Measurements from ENCODE around the gene VEGFB. TPM values are rescaled to one million over a fixed set of nuclear protein-coding genes. Genes with fewer than 3 reads are reported as not detected.

The VEGFB gene
- total and polyA plus RNA-seq, 2 of the 8 experiments (the other 6 are each of a cell fraction or from before 2014, with no cell fraction given): 9.3 to 49.6 TPM

- Histone ChIP-seq H2BK20ac (ENCODE audit: low read length) (no peak overlapping the region), H3K4me2 (ENCODE audit: insufficient read depth in 1 of 2, low read depth in 2 of 2, low read length in 2 of 2) (no peak overlapping the region), H3K36me3 (ENCODE audit: control insufficient read depth in 2 of 4, insufficient read depth in 4 of 4, low read length in 3 of 4) (peaks cover 20 to 71% (median 35%) of the 10 kb centered on the region in 4 experiments), H3K23me2 (ENCODE audit: low read depth, low read length) (no peaks in the 10 kb centered on the region), H3K79me2 (ENCODE audit: control insufficient read depth in 1 of 2, insufficient read depth in 2 of 2, low read length in 2 of 2) (no peaks in the 10 kb centered on the region), H3K4me3 (ENCODE audit: extremely low read depth in 1 of 4, insufficient read depth in 2 of 4, low read depth in 3 of 4, low read length in 4 of 4) (no peak overlapping the region), H2BK120ac (replicated peaks; ENCODE audit: low read depth, low read length) (no peak overlapping the region), H3K18ac (ENCODE audit: extremely low read depth, low read length) (no peak overlapping the region), H3K27me3 (replicated peaks in 1 of 4; ENCODE audit: control insufficient read depth in 3 of 4, extremely low read depth in 1 of 4, insufficient read depth in 3 of 4, low read length in 3 of 4) (no peaks in the 10 kb centered on the region), H3K14ac (ENCODE audit: insufficient read length) (no peak overlapping the region), H3K9ac (replicated peaks in 1 of 4; ENCODE audit: extremely low read depth in 1 of 4, low read depth in 3 of 4, low read length in 3 of 4) (no peak overlapping the region), H3K23ac (ENCODE audit: insufficient read length) (no peak overlapping the region), H3K4ac (replicated peaks; ENCODE audit: insufficient read length, low read depth, low read length) (no peak overlapping the region), H2BK5ac (ENCODE audit: low read depth, low read length) (no peak overlapping the region), H2BK15ac (ENCODE audit: low read length) (no peak overlapping the region), H4K20me1 (replicated peaks in 1 of 2; ENCODE audit: control insufficient read depth in 1 of 2, insufficient read depth in 2 of 2, low read length in 2 of 2) (peaks cover 4 to 15% of the 10 kb centered on the region in 2 experiments), H3K56ac (replicated peaks; ENCODE audit: insufficient read length, low read depth, low read length) (peak overlapping the region; percentile 46), H4K91ac (replicated peaks; ENCODE audit: insufficient read length, low read length) (no peak overlapping the region), H4K8ac (ENCODE audit: extremely low read depth, insufficient read depth, low read length) (peak overlapping the region; percentile 71; the same call in 1 of the 2 replicates), H4K5ac (ENCODE audit: insufficient read length, low read depth, low read length) (no peak overlapping the region), H2AK5ac (ENCODE audit: low read depth, low read length) (no peak overlapping the region), H2BK12ac (ENCODE audit: low read depth, low read length) (no peak overlapping the region), H2AFZ (ENCODE audit: low read length) (no peak overlapping the region), H3K27ac (ENCODE audit: low read depth, low read length) (no peak overlapping the region), H3K4me1 (replicated peaks in 1 of 4; ENCODE audit: control insufficient read depth in 3 of 4, insufficient read depth in 4 of 4, low read length in 3 of 4) (peaks cover 0 to 10% (median 4%) of the 10 kb centered on the region in 4 experiments; a peak in 5 of 7 replicates), H3K79me1 (ENCODE audit: low read depth, low read length) (no peaks in the 10 kb centered on the region), H3K9me3 (ENCODE audit: insufficient read depth in 2 of 2, low read depth in 1 of 2, low read length in 1 of 2) (no peaks in the 10 kb centered on the region)
- ChIA-PET CTCF (ENCODE audit: partially characterized antibody) (interaction anchor here (0.5 to 8.5 kb wide), 10 partner anchors 8 to 706 kb away, joined by 3 to 102 read pairs (median 6); partner anchors contain the start of genes CATSPERZ, PLCB3 and PPP1R14B), POLR2A (ENCODE audit: partially characterized antibody) (interaction anchor here (0.6 to 11.9 kb wide), 5 partner anchors 7 to 59 kb away, joined by 3 to 352 read pairs (median 4); partner anchors contain the start of genes FKBP2, PLCB3 and PPP1R14B)
- WGBS, 2 experiments (ENCODE audit: extremely low coverage in 1 of 2, insufficient coverage in 1 of 2, insufficient read length in 1 of 2, insufficient replicate concordance in 2 of 2, low coverage in 1 of 2, low lambda C conversion rate in 2 of 2, missing lambda C conversion rate in 1 of 2): 89% methylated on average over 8 of the region's 8 CpGs; no CpG with 5 or more reads in 1 of the 2 experiments
- DNase-seq (ENCODE audit: low read depth in 1 of 2, low spot score in 2 of 2) (no peak), FAIRE-seq (no peak)
- TF ChIP-seq CEBPB (IDR thresholded peaks at IDR 0.05; ENCODE audit: low read depth, low read length): no peak
- TF ChIP-seq EZH2 (IDR thresholded peaks at IDR 0.05; ENCODE audit: low read depth, low read length, severe bottlenecking): no peak
- TF ChIP-seq CTBP2 (IDR thresholded peaks at IDR 0.05; ENCODE audit: borderline replicate concordance, insufficient read depth, insufficient read length, low read length): no peak
- no peak for TF ChIP-seq HDAC2 (IDR thresholded peaks at IDR 0.05; ENCODE audit: borderline replicate concordance in 1 of 2, low read depth in 2 of 2, low read length in 2 of 2)
- TF ChIP-seq CTCF (IDR thresholded peaks at IDR 0.05; ENCODE audit: control extremely low read depth in 1 of 3, insufficient read depth in 1 of 3, low read depth in 1 of 3, low read length in 3 of 3): no peak
- no peak for TF ChIP-seq SP4 (IDR thresholded peaks at IDR 0.05; ENCODE audit: low read length)
- TF ChIP-seq YY1 (IDR thresholded peaks at IDR 0.05; ENCODE audit: low read depth, low read length): no peak
- TF ChIP-seq POLR2AphosphoS5 (IDR thresholded peaks at IDR 0.05; ENCODE audit: low read depth, low read length): no peak
- no peak for TF ChIP-seq HDAC6 (IDR thresholded peaks at IDR 0.05; ENCODE audit: low read depth, low read length)
- no peak for TF ChIP-seq ZNF274 (IDR thresholded peaks at IDR 0.05; ENCODE audit: borderline replicate concordance, extremely low read depth, low read length)
These were observed 29.5 kb downstream of the VEGFB start for GRCh38 chr11:64263947-64264317.

Data from H1 (cell line).